ENCODE data around the gene GABRG3. TPM values are rescaled to one million over a fixed set of nuclear protein-coding genes. Genes with fewer than 3 reads are reported as not detected.

The GABRG3 gene
- total RNA-seq, 3 donors from 2014 or later (not counting 1 experiment from before 2014, with no cell fraction given), result not detected

GRCh38 chr15:27545494-27546255, 574.7 kb downstream of the GABRG3 start:
- peaks cover 24% of the 10 kb centered on the region for H3K9me3 ChIP-seq (ENCODE audit: control insufficient read depth, insufficient read depth, low read length)
- Mint-ChIP-seq H3K9me3 (peaks cover 4 to 5% of the 10 kb centered on the region in 2 donors), H3K36me3 (peaks cover 4% of the 10 kb centered on the region), H3K27me3 (ENCODE audit: low read depth in 2 of 2) (no peaks in the 10 kb centered on the region), H3K4me3 (no peak overlapping the region), H3K4me1 (no peaks in the 10 kb centered on the region), H3K27ac (no peak overlapping the region)
- H3K4me3 ChIP-seq (ENCODE audit: low read length), result no peak overlapping the region
- no peaks in the 10 kb centered on the region for H3K36me3 ChIP-seq (ENCODE audit: control insufficient read depth, insufficient read depth, low read length)
- 82% methylated on average over 7 of the region's 8 CpGs for WGBS (ENCODE audit: insufficient coverage)
- H3K27ac ChIP-seq (ENCODE audit: low read length), result no peak overlapping the region
- ATAC-seq (no peak), DNase-seq (no peak)
- H3K4me1 ChIP-seq (ENCODE audit: control insufficient read depth, insufficient read depth, low read length), result no peaks in the 10 kb centered on the region
- H3K27me3 ChIP-seq (ENCODE audit: control insufficient read depth, insufficient read depth, low read length), result no peaks in the 10 kb centered on the region
- intact Hi-C loops (cut with micrococcal nuclease), result no loop called here
- TF ChIP-seq CTCF (IDR thresholded peaks at IDR 0.05), result no peak

- WGBS (ENCODE audit: insufficient coverage), result 85% methylated on average over 4 of the region's 4 CpGs
- H3K4me3 ChIP-seq (ENCODE audit: low read length), result no peak overlapping the region
- intact Hi-C loops (cut with micrococcal nuclease), result no loop called here
- H3K9me3 ChIP-seq (ENCODE audit: control insufficient read depth, insufficient read depth, low read length), result peaks cover 15% of the 10 kb centered on the region
- H3K4me3 Mint-ChIP-seq, result no peak overlapping the region
- H3K36me3 ChIP-seq (ENCODE audit: control insufficient read depth, insufficient read depth, low read length), result no peaks in the 10 kb centered on the region
- TF ChIP-seq CTCF (IDR thresholded peaks at IDR 0.05), result no peak
- H3K27ac Mint-ChIP-seq, result no peak overlapping the region
- no peaks in the 10 kb centered on the region for H3K27me3 ChIP-seq (ENCODE audit: control insufficient read depth, insufficient read depth, low read length)
- H3K27me3 Mint-ChIP-seq (ENCODE audit: low read depth in 2 of 2), result no peaks in the 10 kb centered on the region
- H3K27ac ChIP-seq (ENCODE audit: low read length), result no peak overlapping the region
- DNase-seq (no peak), ATAC-seq (no peak)
- no peaks in the 10 kb centered on the region for H3K4me1 Mint-ChIP-seq
- no peaks in the 10 kb centered on the region for H3K4me1 ChIP-seq (ENCODE audit: control insufficient read depth, insufficient read depth, low read length)
- H3K36me3 Mint-ChIP-seq, result no peaks in the 10 kb centered on the region
- peaks cover 2 to 5% of the 10 kb centered on the region in 2 donors for H3K9me3 Mint-ChIP-seq
Observed at GRCh38 chr15:27549746-27550145, 578.8 kb downstream of the GABRG3 start.

DNA sequence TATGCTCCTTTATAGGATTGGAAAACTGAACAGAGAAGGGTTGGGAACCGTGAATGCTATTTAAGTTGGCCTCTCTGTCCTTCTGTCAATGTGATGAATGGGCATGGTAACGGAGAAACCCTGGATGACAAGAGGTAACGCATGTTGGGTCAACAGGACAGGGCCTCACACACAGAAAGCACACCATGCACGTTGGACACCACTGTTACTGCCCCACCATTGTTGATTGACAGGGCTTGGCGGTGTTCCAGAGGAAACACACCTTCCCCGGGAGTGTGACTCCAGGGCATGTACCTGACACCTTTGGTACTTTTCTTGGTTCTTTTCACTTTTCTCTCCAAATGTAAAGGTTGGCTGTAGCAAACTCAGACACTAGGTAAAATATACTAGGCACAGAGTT, 579.7 kb downstream of the GABRG3 start:
- WGBS (ENCODE audit: insufficient coverage), result 83% methylated on average over 6 of the region's 6 CpGs
- H3K36me3 Mint-ChIP-seq, result no peaks in the 10 kb centered on the region
- intact Hi-C loops (cut with micrococcal nuclease), result no loop called here
- H3K4me3 ChIP-seq (ENCODE audit: low read length), result no peak overlapping the region
- H3K36me3 ChIP-seq (ENCODE audit: control insufficient read depth, insufficient read depth, low read length), result no peaks in the 10 kb centered on the region
- no peaks in the 10 kb centered on the region for H3K27me3 Mint-ChIP-seq (ENCODE audit: low read depth in 2 of 2)
- no peak for DNase-seq
- no peaks in the 10 kb centered on the region for H3K27me3 ChIP-seq (ENCODE audit: control insufficient read depth, insufficient read depth, low read length)
- no peak for TF ChIP-seq CTCF (IDR thresholded peaks at IDR 0.05)
- no peak overlapping the region for H3K27ac ChIP-seq (ENCODE audit: low read length)
- no peaks in the 10 kb centered on the region for H3K4me1 Mint-ChIP-seq
- no peak overlapping the region for H3K4me3 Mint-ChIP-seq
- peaks cover 9% of the 10 kb centered on the region for H3K9me3 ChIP-seq (ENCODE audit: control insufficient read depth, insufficient read depth, low read length)
- ATAC-seq, result no peak
- no peaks in the 10 kb centered on the region for H3K4me1 ChIP-seq (ENCODE audit: control insufficient read depth, insufficient read depth, low read length)
- no peak overlapping the region for H3K27ac Mint-ChIP-seq
- peaks cover 5 to 6% of the 10 kb centered on the region in 2 donors for H3K9me3 Mint-ChIP-seq

DNA sequence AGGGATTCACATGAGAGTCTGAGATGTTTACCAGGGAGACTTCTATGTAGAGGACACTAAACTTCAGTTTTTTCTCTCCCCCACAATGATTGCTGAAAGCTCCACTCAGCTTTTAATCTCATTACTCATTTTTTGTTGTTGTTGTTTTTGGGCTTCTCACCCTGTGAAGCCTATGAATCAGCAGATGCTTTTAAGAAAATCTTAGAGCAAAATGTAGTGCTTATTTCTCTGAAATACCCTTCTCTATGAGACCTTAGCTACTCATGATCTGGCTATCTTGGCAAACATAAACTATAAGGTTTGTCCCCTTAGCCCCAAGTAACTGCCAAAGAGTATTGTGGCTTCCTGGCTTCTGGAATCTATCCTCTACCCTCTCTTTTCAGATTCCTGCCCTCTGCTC, 590.8 kb downstream of the GABRG3 start:
- Mint-ChIP-seq H3K27ac (no peak overlapping the region), H3K9me3 (peaks cover 21 to 35% of the 10 kb centered on the region in 2 donors), H3K36me3 (no peaks in the 10 kb centered on the region), H3K4me3 (no peak overlapping the region), H3K4me1 (no peaks in the 10 kb centered on the region), H3K27me3 (ENCODE audit: low read depth in 2 of 2) (no peaks in the 10 kb centered on the region)
- Histone ChIP-seq H3K4me1 (ENCODE audit: control insufficient read depth, insufficient read depth, low read length) (no peaks in the 10 kb centered on the region), H3K9me3 (ENCODE audit: control insufficient read depth, insufficient read depth, low read length) (peaks cover 4% of the 10 kb centered on the region), H3K27ac (ENCODE audit: low read length) (no peak overlapping the region), H3K4me3 (ENCODE audit: low read length) (no peak overlapping the region), H3K36me3 (ENCODE audit: control insufficient read depth, insufficient read depth, low read length) (no peaks in the 10 kb centered on the region), H3K27me3 (ENCODE audit: control insufficient read depth, insufficient read depth, low read length) (no peaks in the 10 kb centered on the region)
- intact Hi-C loops (cut with micrococcal nuclease), result no loop called here
- DNase-seq, result no peak
- no peak for ATAC-seq
- TF ChIP-seq CTCF (IDR thresholded peaks at IDR 0.05), result no peak
